Putamen (tissue), 1 donor: Measurements from ENCODE around the gene TCF23.
"Not testable (repeated sequence)": the region's sequence is repeated elsewhere in the genome, so short reads cannot be mapped to it uniquely, and the experiment has no call there.

Source experiments
- DNase-seq: peaks from one replicate; pipeline ENCODE4 v3.0.0-alpha.2; 2016; ENCODE audit warnings: low spot score

TCF23 gene

DNA sequence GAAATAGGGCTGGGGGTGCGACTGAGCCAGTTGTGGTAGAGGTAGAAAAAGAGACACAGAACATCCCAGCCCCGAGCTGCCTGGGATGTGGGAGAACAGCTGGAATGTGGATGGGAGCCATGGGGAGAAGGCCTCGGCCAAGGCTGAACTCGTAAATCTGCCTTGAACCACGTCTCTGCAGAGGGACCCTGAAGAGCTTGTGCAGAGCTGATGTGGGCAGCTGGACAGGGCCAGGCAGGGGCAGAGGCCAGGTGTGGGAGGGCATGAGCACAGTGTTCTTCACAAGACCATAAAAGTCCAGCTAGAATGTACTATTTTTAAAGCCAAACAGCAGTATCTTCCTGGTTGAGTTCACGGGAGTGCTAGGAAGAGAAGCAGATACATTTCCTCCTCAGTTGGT lies 5.7 kb downstream of the TCF23 start:
- DNase-seq = no peak

DNA sequence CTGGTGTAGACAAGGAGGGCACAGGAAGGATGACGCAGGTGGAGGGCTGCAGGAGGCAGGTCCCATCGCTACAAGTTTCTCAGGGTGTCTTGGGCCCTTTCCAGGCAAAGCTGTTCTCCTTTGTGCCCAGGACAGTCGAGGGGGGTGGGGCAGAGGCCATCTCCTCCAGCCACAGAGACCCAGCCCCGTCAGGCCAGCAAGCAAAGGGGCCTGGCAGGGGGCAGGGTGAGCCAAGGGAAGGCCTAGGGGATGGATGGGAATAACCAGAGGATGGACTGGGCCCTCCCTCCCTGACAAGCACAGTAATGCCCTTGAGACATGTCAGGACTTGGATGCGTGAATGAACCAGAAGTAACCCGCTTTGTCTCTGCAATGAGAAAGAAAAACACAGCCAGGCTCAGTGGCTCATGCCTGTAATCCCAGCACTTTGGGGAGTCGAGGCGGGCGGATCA lies 6.3 kb downstream of the TCF23 start:
- DNase-seq = no peak

DNA sequence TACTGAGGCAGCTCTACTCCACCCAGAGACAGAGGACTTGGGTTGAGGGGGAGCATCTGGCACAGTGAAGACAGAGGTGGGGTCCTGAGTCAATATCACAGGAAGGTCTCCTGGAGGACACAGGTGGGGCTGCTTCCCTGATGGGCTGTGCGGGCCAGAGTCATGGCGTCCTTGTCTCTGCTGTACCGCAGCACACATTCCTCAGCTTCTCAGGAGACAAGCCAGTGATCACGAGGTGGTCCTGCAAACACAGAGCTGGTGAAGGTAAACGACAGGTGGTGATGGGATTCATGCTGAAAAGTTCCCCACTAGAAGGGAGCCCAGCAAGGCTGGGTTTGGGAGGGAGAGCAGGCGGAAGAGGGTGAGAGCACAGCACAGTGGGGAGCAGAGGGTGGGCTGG lies 9.7 kb downstream of the TCF23 start:
- DNase-seq = no peak

DNA sequence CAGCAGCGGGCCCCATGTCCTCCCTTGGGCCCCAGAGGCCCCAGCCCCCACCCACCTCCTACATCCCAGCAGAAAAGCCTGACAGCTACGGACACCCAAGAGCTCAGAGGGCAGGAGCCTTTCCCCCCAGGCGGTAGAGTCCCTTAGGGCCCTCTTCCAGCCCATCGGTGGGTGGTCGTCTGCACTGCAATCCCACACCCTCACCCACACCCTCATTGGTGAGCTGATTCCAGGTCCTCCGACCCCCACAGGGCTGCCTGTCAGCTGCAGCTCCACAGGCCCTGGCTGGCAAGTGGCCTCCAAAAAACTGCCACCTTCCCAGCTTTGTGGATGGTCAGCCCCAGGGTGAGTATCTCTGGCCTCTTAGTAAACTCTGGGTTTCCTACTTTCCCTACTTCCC lies 10.5 kb downstream of the TCF23 start:
- DNase-seq = no peak

DNA sequence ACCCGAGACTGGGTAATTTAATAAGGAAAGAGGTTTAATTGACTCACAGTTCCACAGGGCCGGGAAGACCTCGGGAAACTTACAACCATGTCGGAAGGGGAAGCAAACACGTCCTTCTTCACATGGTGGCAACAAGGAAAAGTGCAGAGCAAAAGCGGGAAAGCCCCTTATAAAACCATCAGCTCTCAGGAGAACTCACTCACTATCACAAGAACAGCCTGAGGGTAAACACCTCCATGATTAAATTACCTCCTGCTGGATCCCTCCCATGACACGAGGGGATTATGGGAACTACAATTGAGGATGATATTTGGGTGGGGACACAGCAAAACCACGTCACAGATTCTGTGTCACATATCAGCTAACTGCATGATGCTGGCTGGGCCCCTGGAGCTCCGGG lies 11.4 kb downstream of the TCF23 start:
- no peak for DNase-seq

DNA sequence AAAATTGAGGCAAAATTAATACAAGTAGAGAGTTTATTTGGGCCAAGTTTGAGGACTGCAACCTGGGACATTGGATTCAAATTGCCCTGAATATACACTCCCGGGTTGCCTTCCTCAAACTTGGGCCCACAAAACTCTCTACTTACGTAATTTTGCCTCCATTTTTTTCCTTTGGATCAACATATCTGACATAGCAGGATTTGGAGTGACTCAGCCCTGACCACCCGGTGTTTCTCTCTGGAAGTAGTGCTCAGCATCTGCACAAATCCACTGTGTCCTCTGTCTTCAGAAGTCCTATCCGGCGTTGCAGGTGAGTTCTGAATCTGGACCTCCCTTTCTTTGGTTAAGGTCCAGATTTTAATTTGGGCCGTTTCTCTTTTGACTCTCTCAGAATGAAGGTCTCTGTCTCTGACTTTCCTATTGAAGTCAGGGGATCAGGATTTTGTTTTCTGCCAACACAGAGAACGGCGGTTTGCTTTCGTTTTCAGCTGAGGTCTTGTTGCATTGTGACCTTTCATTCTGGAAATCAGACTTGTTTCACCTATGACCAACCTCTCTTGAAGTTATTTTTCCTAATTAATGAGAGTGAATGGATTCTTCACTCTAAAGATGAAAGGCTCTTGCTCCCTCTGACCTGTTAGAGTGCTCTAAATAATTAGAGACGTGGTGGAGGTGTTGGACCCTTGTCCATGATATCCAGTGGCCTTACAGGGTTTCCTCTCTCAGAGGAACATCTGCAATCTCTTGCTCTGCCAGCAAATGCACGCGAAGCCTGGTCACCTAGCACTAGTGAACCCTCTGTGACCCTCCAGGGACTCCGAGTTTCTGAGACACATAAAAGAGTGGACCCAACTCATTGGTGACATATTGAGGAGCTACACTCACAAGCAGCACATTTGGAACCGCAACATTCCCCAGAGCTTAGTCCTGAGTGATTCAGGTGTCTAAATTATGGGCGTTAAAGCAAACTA lies 13.6 kb downstream of the TCF23 start:
- DNase-seq = no peak

DNA sequence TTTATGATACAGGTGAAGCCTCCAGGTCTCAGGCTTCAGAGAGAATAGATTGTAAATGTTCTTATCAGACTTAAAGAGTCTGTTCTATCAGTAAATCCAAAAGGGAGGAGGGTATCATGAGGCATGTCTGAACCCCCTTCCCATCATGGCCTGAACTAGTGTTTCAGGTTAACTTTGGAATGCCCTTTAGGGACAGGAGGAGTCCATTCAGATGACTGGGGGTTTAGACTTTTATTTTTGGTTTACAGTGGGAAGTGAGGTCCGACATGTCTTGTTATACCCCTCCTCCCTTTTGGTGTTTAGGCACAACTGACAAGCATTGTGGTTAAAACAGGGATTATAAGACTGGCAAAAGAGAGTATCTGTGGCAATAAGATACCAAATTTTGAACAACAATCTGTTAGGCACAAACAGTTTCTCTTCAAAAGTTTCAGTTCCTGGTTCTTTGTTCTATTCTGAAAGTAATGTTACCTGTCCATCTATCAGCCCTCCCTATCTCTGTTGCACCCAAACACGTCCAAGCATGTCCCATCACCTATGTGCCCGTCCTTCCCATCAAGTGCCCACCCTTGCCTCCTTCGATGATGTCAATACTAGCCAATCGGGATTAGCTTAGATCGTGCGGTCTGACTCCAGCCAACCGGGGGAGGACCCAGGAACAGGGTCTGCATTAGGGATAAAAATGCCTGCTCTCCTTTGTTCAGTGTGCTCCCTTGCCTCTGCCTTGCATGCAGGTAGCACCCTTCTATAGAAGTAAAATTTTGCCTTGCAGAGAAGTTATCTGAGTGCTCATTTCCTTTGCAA lies 16.4 kb downstream of the TCF23 start:
- no peak for DNase-seq

DNA sequence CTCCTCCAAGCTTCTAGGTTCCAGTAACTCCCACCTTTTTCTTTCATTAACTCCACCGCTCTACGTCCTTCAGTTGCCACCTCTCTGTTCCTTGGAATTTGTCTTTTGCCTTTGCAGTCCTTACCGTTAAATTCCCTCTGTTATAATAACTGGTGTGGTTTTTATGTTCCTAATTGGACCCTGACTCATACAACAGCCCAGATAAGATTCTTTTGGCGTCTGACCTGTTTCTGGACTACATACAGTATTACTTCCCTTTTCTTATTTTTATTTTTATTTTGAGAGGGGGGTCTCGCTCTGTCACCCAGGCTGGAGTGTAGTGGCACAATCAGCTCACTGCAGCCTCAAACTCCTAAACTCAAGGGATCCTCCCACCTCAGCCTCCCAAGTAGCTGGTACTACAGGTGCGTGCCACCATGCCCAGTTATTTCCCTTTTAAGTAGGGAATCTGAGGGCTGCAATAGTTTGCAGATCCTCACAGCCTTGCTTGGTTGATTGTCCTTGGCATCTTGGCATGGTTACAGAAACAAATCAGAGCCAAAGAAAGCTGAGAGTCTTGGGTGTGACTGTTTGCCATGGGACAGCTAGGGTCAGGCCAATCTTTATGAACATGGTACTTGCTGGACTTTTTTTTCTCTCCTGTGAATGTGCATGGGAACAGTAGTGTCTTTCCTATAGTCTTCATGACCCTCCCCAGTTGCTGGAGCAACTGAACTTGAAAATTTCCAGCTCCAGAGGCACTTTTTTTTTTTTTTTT lies 22.0 kb downstream of the TCF23 start:
- DNase-seq = no peak

DNA sequence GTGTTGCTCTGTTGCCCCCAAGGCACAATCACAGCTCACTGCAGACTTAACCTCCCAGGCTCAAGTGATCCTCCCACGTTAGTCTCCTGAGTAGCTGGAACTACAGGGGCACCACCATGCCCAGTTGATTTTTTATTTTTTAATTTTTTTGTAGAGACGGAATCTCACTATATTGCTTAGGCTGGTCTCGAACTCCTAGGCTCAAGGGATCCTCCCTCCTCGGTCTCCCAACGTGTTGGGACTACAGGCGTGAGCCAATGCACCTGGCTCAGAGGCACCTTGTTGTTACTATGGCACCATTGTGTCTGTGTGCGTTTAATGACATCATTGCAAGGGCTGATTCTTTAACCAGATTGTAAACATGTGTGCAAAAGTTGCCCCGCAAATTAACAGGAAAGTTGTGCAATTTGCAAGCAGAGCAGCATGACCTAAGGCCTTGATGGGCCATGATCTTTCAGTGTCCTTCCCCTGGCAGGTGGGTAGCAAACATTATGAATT lies 22.6 kb downstream of the TCF23 start:
- no peak for DNase-seq

DNA sequence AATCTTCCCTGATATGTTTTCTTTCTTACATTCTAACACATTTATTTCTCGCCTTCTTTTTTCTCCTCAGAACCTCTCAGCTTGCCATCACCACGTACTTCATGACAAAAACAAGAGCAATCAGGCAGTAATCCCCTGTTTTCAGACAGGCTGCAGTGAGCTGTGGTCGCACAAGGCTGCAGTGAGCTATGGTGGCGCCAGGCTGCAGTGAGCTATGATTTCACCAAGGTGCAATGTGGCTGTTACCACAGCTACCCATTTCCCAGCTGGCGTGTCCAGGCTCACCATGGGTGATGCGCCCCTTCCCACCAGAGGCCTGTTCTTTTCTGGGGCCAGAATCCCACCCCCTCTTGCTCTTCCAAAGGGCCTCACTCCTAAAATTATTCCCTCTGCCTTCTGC lies 25.8 kb downstream of the TCF23 start:
- DNase-seq = no peak

DNA sequence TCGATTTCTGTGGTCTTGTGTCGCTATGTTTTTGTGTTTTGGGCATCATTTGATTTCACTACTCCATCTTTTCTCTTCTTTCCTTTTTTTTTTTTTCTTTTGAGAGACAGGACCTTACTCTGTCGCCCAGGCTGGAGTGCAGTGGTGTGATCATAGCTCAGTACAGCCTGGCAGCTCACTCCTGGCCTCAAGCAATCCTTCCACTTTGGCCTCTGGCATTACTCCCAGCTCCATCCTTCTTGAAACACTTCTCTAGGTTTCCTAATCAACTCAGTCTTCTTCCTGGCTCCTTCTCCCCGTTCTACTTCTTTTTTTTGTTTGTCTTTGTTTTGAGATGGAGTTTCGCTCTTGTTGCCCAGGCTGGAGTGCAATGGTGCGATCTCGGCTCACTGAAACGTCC lies 26.5 kb downstream of the TCF23 start:
- DNase-seq = no peak

DNA sequence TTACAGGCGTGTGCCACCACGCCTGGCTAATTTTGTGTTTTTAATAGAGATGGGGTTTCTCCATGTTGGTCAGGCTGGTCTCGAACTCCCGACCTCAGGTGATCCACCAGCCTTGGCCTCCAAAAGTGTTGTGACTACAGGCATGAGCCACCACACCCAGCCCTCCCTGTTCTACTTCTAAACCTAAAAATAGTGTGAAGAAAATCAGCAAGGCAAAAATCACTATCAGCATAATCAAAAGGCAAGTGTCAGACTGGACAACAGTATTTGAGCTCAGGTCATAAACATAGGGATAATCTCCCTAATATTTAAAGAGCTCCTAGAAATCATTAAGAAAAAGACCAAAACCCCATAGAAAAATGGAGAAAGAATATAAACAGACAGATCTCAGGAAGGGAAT lies 27.0 kb downstream of the TCF23 start:
- not testable (repeated sequence) for DNase-seq

DNA sequence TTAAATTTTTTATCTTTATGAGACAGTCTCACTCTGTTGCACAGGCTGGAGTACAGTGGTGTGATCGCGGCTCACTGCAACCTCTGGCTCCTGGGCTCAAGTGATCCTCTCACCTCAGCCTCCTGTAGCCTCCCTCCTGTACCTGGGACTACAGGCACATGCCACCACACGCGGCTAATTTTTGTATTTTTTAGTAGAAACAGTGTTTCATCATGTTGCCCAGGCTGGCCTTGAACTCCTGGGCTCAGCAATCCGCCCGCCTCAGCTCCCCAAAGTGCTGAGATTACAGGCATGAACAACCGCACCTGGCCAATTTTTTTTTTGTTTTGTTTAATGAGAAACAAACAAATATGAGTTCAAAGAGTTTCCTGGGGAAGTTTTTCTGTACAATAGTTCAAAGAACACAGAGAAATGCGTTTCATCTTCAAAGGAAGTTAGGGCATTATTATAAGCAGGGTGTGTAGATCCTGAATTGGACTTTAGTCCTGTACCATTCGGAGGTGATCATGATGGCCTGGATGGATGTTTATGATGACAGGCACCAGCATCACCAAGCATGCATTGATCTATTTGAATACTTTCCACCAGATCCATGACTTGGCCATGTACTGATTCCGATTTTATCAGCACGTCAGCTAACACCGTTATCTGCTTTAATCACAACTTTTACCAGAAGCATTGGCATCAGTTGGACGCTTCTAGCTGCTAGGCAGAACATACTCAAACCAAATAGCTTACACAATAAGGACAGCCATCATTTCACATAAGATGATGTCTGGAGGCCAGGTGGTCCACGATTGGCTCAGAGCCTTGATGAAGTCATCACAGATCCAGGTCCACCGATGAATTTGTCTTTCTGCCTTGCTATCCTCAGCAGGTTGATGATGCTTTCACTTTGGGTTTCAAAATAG lies 28.9 kb downstream of the TCF23 start:
- no peak for DNase-seq

DNA sequence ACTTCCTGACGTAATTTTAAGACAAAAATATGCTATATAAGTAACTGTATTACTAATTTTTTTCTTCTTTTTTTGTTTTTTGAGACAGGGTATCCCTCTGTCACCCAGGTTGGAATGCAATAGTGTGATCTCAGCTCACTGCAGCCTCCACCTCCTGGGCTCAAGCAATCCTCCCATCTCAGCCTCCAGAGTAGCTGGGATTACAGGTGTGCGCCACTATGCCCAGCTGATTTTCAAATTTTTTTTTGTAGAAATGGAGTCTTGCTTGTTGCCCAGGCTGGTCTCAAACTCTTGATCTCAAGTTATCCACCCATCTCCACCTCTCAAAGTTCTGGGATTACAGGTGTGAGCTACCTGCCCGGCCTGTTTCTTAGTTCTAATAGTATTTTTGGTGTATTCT lies 29.7 kb downstream of the TCF23 start:
- no peak for DNase-seq

DNA sequence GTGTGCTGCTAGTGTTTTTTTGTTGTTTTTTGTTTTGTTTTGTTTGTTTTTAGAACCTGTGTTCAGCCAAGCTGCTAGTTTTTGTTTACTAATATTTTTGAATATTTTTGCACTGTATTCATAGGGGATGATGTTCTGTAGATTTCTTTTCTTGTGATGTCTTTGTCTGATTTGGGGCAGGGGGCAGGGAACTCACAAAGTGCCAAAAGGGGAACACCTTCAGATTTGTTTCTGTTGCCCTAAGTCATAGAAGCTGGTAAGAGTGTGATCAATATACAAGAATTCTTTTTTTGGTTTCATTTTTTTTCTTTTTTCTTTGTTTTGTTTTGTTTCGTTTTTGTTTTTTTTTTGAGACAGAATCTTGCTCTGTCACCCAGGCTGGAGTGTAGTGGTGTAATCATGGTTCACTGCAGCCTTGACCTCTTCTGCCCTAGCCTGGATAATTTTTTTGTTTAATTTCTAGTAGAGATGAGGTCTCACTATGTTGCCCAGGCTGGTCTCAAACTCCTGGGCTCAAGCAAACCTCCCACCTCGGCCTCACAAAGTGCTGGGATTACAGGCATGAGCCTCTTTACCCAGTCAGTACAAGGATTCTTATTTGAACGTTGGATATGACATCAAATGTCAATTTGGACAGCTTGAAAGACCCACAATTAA lies 30.7 kb downstream of the TCF23 start:
- no peak for DNase-seq

DNA sequence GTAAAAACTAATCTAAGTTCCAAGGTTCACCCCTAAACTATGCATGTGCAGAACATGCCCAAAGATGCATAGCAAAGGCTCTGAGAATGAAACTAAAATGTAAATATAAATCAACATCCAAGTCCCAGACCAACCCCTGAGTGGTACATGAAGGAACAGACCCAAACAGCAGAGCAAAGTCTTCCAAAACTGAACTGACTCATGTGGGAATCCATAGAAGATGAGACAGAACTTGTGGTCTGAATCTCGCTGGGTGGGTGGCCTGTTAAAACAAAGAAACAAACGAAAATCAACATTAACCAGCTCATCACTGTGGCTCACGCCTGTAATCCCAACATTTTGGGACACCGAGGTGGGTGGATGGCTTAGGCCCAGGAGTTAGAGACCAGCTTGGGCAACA lies 33.5 kb downstream of the TCF23 start:
- no peak for DNase-seq

DNA sequence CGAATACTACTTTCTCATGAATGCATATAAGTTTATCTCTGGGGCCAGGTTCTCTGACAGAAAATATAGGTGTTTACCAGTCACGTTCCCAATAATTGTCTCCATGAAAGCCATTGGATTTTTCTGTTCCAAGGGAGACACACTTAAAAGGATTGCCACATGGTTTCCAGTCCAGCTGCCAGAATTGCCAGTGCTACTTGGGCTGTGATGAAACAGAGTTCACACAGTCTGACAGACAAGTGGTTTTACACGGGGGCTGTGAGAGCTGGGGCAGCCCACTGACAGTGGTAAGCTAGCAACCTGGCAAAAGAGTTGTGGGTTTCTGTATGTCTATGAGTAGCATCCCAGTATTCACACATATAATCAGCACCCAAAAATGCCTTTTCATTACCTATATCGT lies 35.3 kb downstream of the TCF23 start:
- no peak for DNase-seq

DNA sequence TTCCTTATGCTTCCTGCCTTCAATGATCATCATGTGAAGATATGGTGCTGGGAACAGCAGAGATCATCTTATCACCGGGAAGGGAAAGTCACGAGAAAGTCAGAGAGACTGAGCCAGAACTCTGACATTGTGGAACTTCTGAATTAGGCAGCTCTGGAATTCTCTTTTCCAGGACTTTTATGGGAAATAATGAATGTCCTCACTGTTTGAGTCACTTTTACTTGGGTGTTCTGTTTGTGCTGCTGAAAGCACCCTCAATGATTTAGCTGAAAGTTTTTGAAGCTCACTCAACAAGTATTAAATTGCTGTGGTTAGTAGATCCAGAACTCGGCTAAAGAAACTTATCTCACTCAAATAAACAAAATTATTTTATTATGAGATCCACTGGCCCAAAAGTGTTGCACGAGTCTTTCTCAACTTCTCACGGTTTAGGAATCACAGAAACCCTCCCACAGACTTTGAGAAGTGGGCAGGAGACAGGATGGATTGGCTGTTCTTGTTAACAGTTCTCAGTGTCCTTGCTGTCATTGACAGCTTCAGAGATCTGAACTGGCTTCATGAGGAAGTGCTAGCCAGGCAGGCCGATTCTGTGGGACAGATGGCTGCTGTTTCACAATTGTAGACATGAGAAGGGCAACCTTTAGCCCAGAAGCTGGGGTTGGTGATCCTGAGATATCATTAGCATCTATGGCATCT lies 36.7 kb downstream of the TCF23 start:
- DNase-seq = no peak

DNA sequence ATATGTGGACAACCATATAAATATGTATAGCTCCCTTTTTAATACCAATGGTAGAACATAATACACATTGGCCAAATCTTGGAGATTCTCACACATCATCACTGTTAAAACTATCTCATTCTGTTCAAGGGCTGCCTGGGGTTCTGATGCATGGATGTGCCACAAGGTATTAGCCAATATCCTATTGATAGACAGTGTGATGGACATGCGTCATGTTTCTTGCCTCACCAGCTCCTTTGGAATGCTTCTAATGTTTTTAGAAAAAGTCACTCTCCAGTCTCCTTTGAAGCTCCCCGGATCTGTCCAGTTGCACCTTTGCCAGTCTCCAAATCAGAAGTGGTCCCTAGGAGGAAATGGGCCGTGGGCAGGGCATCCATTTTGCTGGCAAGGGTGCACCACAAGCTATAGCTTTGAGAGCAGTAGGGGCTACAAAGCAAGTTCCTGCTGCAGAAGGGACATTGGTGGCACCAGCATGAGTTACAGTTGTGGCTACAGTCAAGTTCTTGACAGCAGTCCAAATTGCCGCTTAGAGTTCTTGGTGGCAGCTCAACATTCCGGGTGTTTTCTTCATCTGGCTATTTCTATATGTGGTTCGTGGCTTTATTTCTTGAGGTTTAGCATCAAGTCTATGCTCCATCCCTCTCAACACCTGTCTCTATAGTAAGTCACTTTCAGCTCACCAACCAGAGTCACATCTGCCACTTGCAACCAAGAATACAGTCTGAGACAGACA lies 38.0 kb downstream of the TCF23 start:
- DNase-seq = no peak
